Type B pancreatic cell (in vitro differentiated cells): ENCODE data around the gene TOMM34. TPM values are rescaled to one million over a fixed set of nuclear protein-coding genes. Genes with fewer than 3 reads are reported as not detected.

Source experiments
- DNase-seq: peaks from one replicate; pipeline ENCODE4 v3.0.0; 2021; ENCODE audit warnings: mixed read lengths; ENCODE audit not compliant: unreplicated experiment; ENCODE audit errors: extremely low spot score
- H3K27ac Mint-ChIP-seq: 2 replicates; pipeline ENCODE4 v1.8.0; 2021; ENCODE audit warnings: mild to moderate bottlenecking, mixed read lengths
- H3K27me3 Mint-ChIP-seq: 2 replicates; pipeline ENCODE4 v1.8.0; 2021; ENCODE audit warnings: mixed read lengths
- H3K36me3 Mint-ChIP-seq: 2 replicates; pipeline ENCODE4 v1.8.0; 2021; ENCODE audit warnings: mixed read lengths
- H3K4me1 Mint-ChIP-seq: one replicate; pipeline ENCODE4 v1.8.0; 2021; ENCODE audit warnings: mixed read lengths; ENCODE audit not compliant: unreplicated experiment
- H3K4me3 Mint-ChIP-seq: 2 replicates; pipeline ENCODE4 v1.8.0; 2021; ENCODE audit warnings: mild to moderate bottlenecking, mixed read lengths
- H3K9me3 Mint-ChIP-seq: 2 replicates; pipeline ENCODE4 v1.8.0; 2021; ENCODE audit warnings: mixed read lengths
- CTCF ChIP-seq: fragments of 200-600 bp; sonication (generic); conservative IDR thresholded peaks from 2 replicates; pipeline ENCODE4 v1.5.0; 2021; ENCODE audit warnings: antibody characterized with exemption, mild to moderate bottlenecking
- long read RNA-seq: library from polyadenylated mRNA; unstranded; transcript quantifications from one replicate; pipeline ENCODE4 v2.0.0, GENCODE V29; 2020
- total RNA-seq: library from RNA; stranded (reverse); gene quantifications from 2 replicates; pipeline ENCODE4 v1.2.1, GENCODE V29; 2021; ENCODE audit warnings: low replicate concordance

Gene TOMM34, protein sequence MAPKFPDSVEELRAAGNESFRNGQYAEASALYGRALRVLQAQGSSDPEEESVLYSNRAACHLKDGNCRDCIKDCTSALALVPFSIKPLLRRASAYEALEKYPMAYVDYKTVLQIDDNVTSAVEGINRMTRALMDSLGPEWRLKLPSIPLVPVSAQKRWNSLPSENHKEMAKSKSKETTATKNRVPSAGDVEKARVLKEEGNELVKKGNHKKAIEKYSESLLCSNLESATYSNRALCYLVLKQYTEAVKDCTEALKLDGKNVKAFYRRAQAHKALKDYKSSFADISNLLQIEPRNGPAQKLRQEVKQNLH
- total RNA-seq: 42.8 and 58.2 TPM in 2 replicates
- long read RNA-seq, transcript TOMM34-201 (7 exons, 2,062 nt): major isoform, 368 of 404 reads
- long read RNA-seq, partial matches to known transcripts: 5 of 404 reads
- long read RNA-seq, other reads (novel, unspliced or antisense): 31 of 404 reads

DNA sequence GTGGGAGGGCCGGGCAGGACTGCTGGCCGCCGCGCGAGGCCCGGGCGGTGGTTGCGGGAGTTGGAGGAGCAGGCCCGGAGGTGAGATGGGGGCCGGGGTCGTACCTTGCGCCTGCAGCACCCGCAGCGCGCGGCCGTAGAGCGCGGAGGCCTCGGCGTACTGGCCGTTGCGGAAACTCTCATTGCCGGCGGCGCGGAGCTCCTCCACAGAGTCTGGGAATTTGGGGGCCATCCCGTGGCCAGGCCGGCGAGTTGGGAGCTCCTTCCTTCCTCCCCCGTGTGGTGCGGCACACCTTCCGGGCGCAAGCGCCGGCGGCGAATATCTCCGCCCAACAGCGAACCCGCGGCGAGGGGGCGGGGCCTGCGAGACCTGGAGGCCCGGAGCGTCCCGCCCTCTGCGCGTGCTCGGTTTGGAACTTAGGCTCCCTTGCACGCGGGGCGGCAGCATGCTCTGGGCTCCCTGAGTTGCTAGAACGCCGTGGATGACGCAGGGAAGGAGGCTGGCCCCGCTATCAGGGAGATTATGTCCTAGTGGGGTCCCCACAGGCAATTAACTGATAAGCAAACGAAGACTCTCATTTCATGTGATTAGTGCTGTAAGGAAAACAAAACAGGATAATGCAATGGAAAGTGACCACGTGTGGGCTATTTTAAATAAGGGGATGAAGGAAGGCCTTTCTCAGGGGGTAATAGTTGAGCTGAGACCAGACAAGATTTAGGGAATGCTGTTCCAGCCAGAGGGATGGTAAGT is at the start of gene TOMM34:
TOMM34 (minus strand) TSS at position 295 of the 750 bp plus-strand sequence; CDS start at position 231, 64 bp downstream.
- Mint-ChIP-seq H3K27ac (peak within 1 kb of the TSS; percentile 95), H3K9me3 (no peaks in the 10 kb centered on the region), H3K27me3 (no peaks in the 10 kb centered on the region), H3K4me1 (peaks cover 38% of the 10 kb centered on the region), H3K4me3 (peak within 1 kb of the TSS; percentile 97), H3K36me3 (peaks cover 16% of the 10 kb centered on the region)
- TF ChIP-seq CTCF: peak; percentile 26
- DNase-seq: peak; percentile 93

GRCh38 chr20:45008521-45009049 is 48.4 kb upstream of the TOMM34 start:
- H3K27ac Mint-ChIP-seq: no peak overlapping the region
- H3K36me3 Mint-ChIP-seq: peaks cover 26% of the 10 kb centered on the region
- H3K4me3 Mint-ChIP-seq: no peak overlapping the region
- H3K9me3 Mint-ChIP-seq: no peaks in the 10 kb centered on the region
- peaks cover 3% of the 10 kb centered on the region for H3K4me1 Mint-ChIP-seq
- no peaks in the 10 kb centered on the region for H3K27me3 Mint-ChIP-seq
- DNase-seq: no peak
- no peak for TF ChIP-seq CTCF

DNA sequence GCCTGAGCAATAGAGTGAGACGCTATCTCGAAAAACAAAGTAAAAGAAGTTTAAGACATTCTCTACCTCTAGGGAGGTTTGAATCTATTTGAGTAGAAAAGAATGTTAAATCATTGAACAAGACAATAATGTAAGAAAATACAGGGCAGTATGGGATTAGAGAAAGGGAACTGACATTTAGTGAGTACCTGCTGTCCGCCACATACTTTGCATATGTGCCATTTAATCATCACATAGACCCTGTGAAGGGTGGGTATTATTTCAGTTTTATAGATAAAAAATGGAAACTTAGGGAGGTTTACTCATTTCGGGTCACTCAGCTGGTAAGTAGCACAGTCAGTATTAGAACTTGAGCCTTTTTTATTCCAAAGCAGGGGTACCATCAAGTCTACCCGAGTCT is 37.5 kb upstream of the TOMM34 start:
- Mint-ChIP-seq H3K4me1 (no peaks in the 10 kb centered on the region), H3K4me3 (no peak overlapping the region), H3K27me3 (no peaks in the 10 kb centered on the region), H3K9me3 (no peaks in the 10 kb centered on the region), H3K27ac (no peak overlapping the region), H3K36me3 (peaks cover 37% of the 10 kb centered on the region)
- DNase-seq: no peak
- TF ChIP-seq CTCF: no peak

GRCh38 chr20:44997171-44997570 is 37.0 kb upstream of the TOMM34 start:
- no peak for TF ChIP-seq CTCF
- Mint-ChIP-seq H3K36me3 (peaks cover 37% of the 10 kb centered on the region), H3K27me3 (no peaks in the 10 kb centered on the region), H3K4me3 (no peak overlapping the region), H3K9me3 (no peaks in the 10 kb centered on the region), H3K4me1 (no peaks in the 10 kb centered on the region), H3K27ac (no peak overlapping the region)
- no peak for DNase-seq

GRCh38 chr20:44993343-44993742 is 33.1 kb upstream of the TOMM34 start:
- H3K9me3 Mint-ChIP-seq: no peaks in the 10 kb centered on the region
- H3K4me3 Mint-ChIP-seq: no peak overlapping the region
- DNase-seq: no peak
- no peak overlapping the region for H3K27ac Mint-ChIP-seq
- no peak for TF ChIP-seq CTCF
- H3K4me1 Mint-ChIP-seq: peaks cover 6% of the 10 kb centered on the region
- peaks cover 32% of the 10 kb centered on the region for H3K36me3 Mint-ChIP-seq
- no peaks in the 10 kb centered on the region for H3K27me3 Mint-ChIP-seq
